Mammary epithelial cell (primary cell): ENCODE data around the gene OIT3.

ENCODE experiments used
- CTCF ChIP-seq, 2 donors: IDR thresholded peaks in 1 of 2; conservative IDR thresholded peaks in 1 of 2; 2 replicates each; pipeline ENCODE4 v1.5.1; 2011 to 2012; ENCODE audit warnings: inconsistent platforms in 2 of 2, low read length in 2 of 2, mild to moderate bottlenecking in 2 of 2, control low read depth in 1 of 2, low read depth in 1 of 2; ENCODE audit not compliant: insufficient read depth in 1 of 2; ENCODE audit errors: extremely low read depth in 1 of 2
- EZH2 ChIP-seq: IDR thresholded peaks from 2 replicates; pipeline ENCODE4 v1.6.1; 2012; ENCODE audit warnings: low read length, inconsistent platforms, borderline replicate concordance

DNA sequence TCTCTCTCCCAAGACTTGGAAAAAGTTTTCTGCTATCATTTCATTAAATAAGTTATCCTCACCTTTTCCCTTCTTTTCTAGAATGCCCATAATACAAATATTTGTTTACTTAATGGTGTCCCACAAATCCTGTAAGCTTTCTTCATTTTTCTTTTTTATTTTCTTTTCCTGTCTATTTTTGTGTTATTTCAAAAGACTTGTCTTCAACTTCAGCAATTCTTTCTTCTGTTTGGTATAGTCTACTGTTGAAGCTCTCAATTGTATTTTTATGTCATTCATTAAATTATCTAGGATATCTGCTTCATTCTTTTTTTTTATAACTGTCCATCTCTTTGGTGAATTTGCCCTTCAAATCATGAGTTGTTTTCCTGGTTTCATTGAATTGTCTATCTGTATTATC is 86.2 kb downstream of the OIT3 start:
- TF ChIP-seq EZH2 (no peak), CTCF (conservative IDR thresholded peaks at IDR 0.05 in 1 of 2, IDR thresholded peaks at IDR 0.05 in 1 of 2; ENCODE audit: extremely low read depth in 1 of 2, insufficient read depth in 1 of 2, low read depth in 1 of 2, low read length in 2 of 2) (no peak)
